Activated T-helper 1 cell treated with Interleukin-2 at 50 U/mL for 16 hours (primary cell): ENCODE results near the gene MINDY1.

ENCODE experiments used
- DNase-seq: peaks from one replicate; pipeline ENCODE4 v3.0.0-alpha.2; 2020; ENCODE audit warnings: low read depth

Gene MINDY1

GRCh38 chr1:150965605-150966004 is 41.1 kb downstream of the MINDY1 start:
- no peak for DNase-seq

- no peak for DNase-seq
Measured at GRCh38 chr1:150964164-150964489, 42.6 kb downstream of the MINDY1 start.

- DNase-seq = no peak
Measured at GRCh38 chr1:150963321-150964163, 43.2 kb downstream of the MINDY1 start.

GRCh38 chr1:150961756-150962155 is 44.9 kb downstream of the MINDY1 start:
- DNase-seq = no peak

- no peak for DNase-seq
Measured at GRCh38 chr1:150960646-150961045, 46.1 kb downstream of the MINDY1 start.

GRCh38 chr1:150957666-150958065 is 49.0 kb downstream of the MINDY1 start:
- no peak for DNase-seq

GRCh38 chr1:150955280-150955679 is 51.4 kb downstream of the MINDY1 start:
- no peak for DNase-seq

- DNase-seq = no peak
Measured at GRCh38 chr1:150954708-150955107, 52.0 kb downstream of the MINDY1 start.
